ENCODE data around the gene SPAG16. TPM values are rescaled to one million over a fixed set of nuclear protein-coding genes. Genes with fewer than 3 reads are reported as not detected.

The SPAG16 gene
- total and polyA plus RNA-seq, 2 of the 13 experiments (the other 11 are each of a cell fraction or from before 2014, with no cell fraction given), result 9.6 to 26.5 TPM

DNA sequence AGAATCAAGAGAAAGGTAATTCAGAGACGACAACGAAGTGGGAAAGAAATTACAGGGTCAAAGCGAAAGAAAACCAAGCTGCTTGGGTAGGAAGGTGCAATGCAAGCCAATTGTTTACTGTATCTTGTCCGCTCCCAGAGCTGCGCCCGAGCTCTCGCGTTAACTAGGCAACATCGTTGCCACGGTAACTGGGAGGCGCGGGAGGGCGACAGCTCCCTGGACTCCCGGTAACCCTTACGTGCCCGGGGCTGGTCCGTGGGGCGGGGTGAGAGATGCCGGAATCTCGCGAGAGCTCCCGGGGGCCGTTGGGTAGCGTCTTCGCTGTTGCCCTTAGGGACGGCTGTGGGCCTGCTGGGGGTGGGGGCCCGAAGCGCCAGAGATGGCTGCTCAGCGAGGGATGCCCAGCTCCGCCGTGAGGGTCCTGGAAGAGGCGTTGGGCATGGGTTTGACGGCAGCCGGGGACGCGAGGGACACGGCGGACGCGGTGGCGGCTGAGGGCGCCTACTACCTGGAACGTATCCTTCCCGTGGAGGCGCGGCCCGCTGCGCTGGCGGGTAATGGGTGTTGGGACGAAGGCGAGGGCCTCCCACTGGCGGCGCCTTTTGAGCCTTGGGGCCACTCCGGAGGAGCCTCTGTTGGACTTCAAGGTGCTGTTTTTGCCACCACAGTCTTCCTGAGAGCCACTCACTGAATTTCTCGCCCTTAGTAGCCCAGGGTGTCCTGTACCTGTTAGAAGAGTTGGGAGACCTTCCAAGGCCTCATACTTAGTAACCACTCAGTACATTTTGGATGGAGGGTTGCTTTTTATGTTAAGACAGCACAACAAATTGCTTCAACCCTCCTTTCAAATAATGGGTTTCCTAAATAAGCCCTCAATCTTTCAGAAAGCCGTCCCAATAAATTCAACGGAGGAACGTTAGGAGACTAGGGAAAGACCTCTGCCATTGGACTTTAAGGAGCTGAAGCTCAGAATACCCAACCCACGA is at the start of gene SPAG16 (continued):
- TF ChIP-seq RFXANK (CRISPR knock-in tag; IDR thresholded peaks at IDR 0.05) (peak; percentile 88; the same call in 1 of the 2 replicates), ETV6 (CRISPR knock-in tag; conservative IDR thresholded peaks at IDR 0.05) (no peak; the same call in 1 of the 2 replicates), ZNF232 (CRISPR knock-in tag; IDR thresholded peaks at IDR 0.05; ENCODE audit: borderline replicate concordance) (peak; percentile 87), MED8 (CRISPR knock-in tag; IDR thresholded peaks at IDR 0.05; ENCODE audit: insufficient replicate concordance) (peak; percentile 78), FOXO1 (CRISPR knock-in tag; IDR thresholded peaks at IDR 0.05) (peak; percentile 74; the same call in 1 of the 2 replicates), ZNF790 (CRISPR knock-in tag; IDR thresholded peaks at IDR 0.05; ENCODE audit: borderline replicate concordance) (no peak), JDP2 (CRISPR knock-in tag; IDR thresholded peaks at IDR 0.05; ENCODE audit: borderline replicate concordance) (no peak), ZBTB1 (CRISPR knock-in tag; IDR thresholded peaks at IDR 0.05; ENCODE audit: borderline replicate concordance) (peak; percentile 56; the same call in 1 of the 2 replicates), SMC3 (IDR thresholded peaks at IDR 0.05; ENCODE audit: low read length) (no peak), GFI1 (CRISPR knock-in tag; IDR thresholded peaks at IDR 0.05; ENCODE audit: borderline replicate concordance) (no peak; the same call in 1 of the 2 replicates), ZKSCAN8 (CRISPR knock-in tag; IDR thresholded peaks at IDR 0.05; ENCODE audit: borderline replicate concordance) (peak; percentile 86), ZBTB3 (CRISPR knock-in tag; IDR thresholded peaks at IDR 0.05; ENCODE audit: borderline replicate concordance, low read depth) (peak; percentile 67; the same call in 1 of the 2 replicates), ZSCAN30 (CRISPR knock-in tag; IDR thresholded peaks at IDR 0.05) (no peak), MZF1 (CRISPR knock-in tag; IDR thresholded peaks at IDR 0.05; ENCODE audit: borderline replicate concordance) (no peak), TP53 (CRISPR knock-in tag; conservative IDR thresholded peaks at IDR 0.05) (no peak), WIZ (CRISPR knock-in tag; IDR thresholded peaks at IDR 0.05) (peak; percentile 96)
- TF ChIP-seq, protein P1, sequence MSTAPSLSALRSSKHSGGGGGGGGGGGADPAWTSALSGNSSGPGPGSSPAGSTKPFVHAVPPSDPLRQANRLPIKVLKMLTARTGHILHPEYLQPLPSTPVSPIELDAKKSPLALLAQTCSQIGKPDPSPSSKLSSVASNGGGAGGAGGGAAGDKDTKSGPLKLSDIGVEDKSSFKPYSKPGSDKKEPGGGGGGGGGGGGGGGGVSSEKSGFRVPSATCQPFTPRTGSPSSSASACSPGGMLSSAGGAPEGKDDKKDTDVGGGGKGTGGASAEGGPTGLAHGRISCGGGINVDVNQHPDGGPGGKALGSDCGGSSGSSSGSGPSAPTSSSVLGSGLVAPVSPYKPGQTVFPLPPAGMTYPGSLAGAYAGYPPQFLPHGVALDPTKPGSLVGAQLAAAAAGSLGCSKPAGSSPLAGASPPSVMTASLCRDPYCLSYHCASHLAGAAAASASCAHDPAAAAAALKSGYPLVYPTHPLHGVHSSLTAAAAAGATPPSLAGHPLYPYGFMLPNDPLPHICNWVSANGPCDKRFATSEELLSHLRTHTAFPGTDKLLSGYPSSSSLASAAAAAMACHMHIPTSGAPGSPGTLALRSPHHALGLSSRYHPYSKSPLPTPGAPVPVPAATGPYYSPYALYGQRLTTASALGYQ (CRISPR knock-in tag; IDR thresholded peaks at IDR 0.05), result no peak
- TF ChIP-seq, protein P2, sequence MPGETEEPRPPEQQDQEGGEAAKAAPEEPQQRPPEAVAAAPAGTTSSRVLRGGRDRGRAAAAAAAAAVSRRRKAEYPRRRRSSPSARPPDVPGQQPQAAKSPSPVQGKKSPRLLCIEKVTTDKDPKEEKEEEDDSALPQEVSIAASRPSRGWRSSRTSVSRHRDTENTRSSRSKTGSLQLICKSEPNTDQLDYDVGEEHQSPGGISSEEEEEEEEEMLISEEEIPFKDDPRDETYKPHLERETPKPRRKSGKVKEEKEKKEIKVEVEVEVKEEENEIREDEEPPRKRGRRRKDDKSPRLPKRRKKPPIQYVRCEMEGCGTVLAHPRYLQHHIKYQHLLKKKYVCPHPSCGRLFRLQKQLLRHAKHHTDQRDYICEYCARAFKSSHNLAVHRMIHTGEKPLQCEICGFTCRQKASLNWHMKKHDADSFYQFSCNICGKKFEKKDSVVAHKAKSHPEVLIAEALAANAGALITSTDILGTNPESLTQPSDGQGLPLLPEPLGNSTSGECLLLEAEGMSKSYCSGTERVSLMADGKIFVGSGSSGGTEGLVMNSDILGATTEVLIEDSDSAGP (CRISPR knock-in tag; IDR thresholded peaks at IDR 0.05; ENCODE audit: borderline replicate concordance), result peak; percentile 95; the same call in 1 of the 2 replicates
- TF ChIP-seq, protein P3, sequence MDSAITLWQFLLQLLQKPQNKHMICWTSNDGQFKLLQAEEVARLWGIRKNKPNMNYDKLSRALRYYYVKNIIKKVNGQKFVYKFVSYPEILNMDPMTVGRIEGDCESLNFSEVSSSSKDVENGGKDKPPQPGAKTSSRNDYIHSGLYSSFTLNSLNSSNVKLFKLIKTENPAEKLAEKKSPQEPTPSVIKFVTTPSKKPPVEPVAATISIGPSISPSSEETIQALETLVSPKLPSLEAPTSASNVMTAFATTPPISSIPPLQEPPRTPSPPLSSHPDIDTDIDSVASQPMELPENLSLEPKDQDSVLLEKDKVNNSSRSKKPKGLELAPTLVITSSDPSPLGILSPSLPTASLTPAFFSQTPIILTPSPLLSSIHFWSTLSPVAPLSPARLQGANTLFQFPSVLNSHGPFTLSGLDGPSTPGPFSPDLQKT (CRISPR knock-in tag; IDR thresholded peaks at IDR 0.05; ENCODE audit: borderline replicate concordance), result no peak
- TF ChIP-seq, protein P4, sequence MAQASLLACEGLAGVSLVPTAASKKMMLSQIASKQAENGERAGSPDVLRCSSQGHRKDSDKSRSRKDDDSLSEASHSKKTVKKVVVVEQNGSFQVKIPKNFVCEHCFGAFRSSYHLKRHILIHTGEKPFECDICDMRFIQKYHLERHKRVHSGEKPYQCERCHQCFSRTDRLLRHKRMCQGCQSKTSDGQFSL (CRISPR knock-in tag; IDR thresholded peaks at IDR 0.05), result no peak; the same call in 1 of the 2 replicates
- TF ChIP-seq, protein P5, sequence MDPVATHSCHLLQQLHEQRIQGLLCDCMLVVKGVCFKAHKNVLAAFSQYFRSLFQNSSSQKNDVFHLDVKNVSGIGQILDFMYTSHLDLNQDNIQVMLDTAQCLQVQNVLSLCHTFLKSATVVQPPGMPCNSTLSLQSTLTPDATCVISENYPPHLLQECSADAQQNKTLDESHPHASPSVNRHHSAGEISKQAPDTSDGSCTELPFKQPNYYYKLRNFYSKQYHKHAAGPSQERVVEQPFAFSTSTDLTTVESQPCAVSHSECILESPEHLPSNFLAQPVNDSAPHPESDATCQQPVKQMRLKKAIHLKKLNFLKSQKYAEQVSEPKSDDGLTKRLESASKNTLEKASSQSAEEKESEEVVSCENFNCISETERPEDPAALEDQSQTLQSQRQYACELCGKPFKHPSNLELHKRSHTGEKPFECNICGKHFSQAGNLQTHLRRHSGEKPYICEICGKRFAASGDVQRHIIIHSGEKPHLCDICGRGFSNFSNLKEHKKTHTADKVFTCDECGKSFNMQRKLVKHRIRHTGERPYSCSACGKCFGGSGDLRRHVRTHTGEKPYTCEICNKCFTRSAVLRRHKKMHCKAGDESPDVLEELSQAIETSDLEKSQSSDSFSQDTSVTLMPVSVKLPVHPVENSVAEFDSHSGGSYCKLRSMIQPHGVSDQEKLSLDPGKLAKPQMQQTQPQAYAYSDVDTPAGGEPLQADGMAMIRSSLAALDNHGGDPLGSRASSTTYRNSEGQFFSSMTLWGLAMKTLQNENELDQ (CRISPR knock-in tag; IDR thresholded peaks at IDR 0.05; ENCODE audit: borderline replicate concordance), result peak; percentile 92; the same call in 1 of the 2 replicates
